ENCODE results near the gene IFNA4. TPM values are rescaled to one million over a fixed set of nuclear protein-coding genes. Genes with fewer than 3 reads are reported as not detected.

IFNA4 gene
- total RNA-seq, 2 donors from 2014 or later: not detected

DNA sequence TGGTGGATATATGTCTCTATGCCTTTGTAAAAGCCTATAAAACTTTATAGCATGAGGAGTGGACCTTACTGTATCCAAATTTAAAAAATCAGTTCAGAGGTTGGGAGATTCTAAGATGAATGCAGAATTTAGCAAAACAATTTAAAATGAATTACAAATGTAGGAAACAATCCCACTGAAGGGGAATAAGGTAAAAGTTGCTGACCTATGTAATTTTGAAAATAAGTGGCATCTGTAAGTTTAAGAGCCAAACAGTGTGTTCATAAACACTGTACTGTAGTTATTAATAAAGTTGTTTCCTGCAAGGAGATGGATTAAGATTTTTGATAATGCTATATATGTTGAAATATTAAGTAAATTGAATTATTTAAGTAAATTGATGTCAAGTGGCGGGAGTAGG is 50.4 kb downstream of the IFNA4 start:
- no peak overlapping the region for H3K27ac ChIP-seq
- ATAC-seq (no peak), DNase-seq (no peak)
- 81 to 85% methylated on average over 1 of the region's 1 CpG for WGBS, 2 donors
- H3K9me3 ChIP-seq: no peaks in the 10 kb centered on the region
- TF ChIP-seq POLR2A (IDR thresholded peaks at IDR 0.05): no peak
- TF ChIP-seq, protein P1, sequence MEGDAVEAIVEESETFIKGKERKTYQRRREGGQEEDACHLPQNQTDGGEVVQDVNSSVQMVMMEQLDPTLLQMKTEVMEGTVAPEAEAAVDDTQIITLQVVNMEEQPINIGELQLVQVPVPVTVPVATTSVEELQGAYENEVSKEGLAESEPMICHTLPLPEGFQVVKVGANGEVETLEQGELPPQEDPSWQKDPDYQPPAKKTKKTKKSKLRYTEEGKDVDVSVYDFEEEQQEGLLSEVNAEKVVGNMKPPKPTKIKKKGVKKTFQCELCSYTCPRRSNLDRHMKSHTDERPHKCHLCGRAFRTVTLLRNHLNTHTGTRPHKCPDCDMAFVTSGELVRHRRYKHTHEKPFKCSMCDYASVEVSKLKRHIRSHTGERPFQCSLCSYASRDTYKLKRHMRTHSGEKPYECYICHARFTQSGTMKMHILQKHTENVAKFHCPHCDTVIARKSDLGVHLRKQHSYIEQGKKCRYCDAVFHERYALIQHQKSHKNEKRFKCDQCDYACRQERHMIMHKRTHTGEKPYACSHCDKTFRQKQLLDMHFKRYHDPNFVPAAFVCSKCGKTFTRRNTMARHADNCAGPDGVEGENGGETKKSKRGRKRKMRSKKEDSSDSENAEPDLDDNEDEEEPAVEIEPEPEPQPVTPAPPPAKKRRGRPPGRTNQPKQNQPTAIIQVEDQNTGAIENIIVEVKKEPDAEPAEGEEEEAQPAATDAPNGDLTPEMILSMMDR (IDR thresholded peaks at IDR 0.05): no peak
- no peak overlapping the region for H3K4me3 ChIP-seq
- H3K4me1 ChIP-seq: no peaks in the 10 kb centered on the region
- no peaks in the 10 kb centered on the region for H3K36me3 ChIP-seq (replicated peaks in 1 of 2; ENCODE audit: insufficient read depth in 1 of 2, low read depth in 2 of 2)
- H3K27me3 ChIP-seq: no peaks in the 10 kb centered on the region
- intact Hi-C loops (cut with DNase I): no loop called here

Small RNA genes lying within 50 kb of the gene (small RNA-seq; reads per million reads assigned to genes)
- not detected for gene RF00019

Other genes with a start within 250 kb of the IFNA4 start
- 1 to 10 TPM in 1 of 2 donors, under 1 TPM in 1; 0.99 to 1.8 TPM for gene HACD4, start 155.9 kb downstream of the IFNA4 start, total RNA-seq
- gene IFNB1, start 109.6 kb downstream of the IFNA4 start, total RNA-seq: not detected
- not detected for gene IFNW1, start 45.8 kb downstream of the IFNA4 start, total RNA-seq
- gene IFNA21, start 20.9 kb downstream of the IFNA4 start, total RNA-seq: not detected
- gene IFNA7, start 14.6 kb upstream of the IFNA4 start, total RNA-seq: not detected
- gene IFNA10, start 19.6 kb upstream of the IFNA4 start, total RNA-seq: not detected
- not detected for gene IFNA16, start 29.7 kb upstream of the IFNA4 start, total RNA-seq
- not detected for gene IFNA17, start 40.6 kb upstream of the IFNA4 start, total RNA-seq
- not detected for gene IFNA14, start 52.4 kb upstream of the IFNA4 start, total RNA-seq
- not detected for gene IFNA5, start 117.7 kb upstream of the IFNA4 start, total RNA-seq
- 10 to 100 TPM; 10.2 to 15.3 TPM for gene KLHL9, start 147.8 kb upstream of the IFNA4 start, total RNA-seq
- gene IFNA6, start 163.3 kb upstream of the IFNA4 start, total RNA-seq: not detected
- not detected for gene IFNA13, start 180.5 kb upstream of the IFNA4 start, total RNA-seq
- gene IFNA2, start 197.8 kb upstream of the IFNA4 start, total RNA-seq: not detected
- gene IFNA8, start 221.5 kb upstream of the IFNA4 start, total RNA-seq: not detected

Data from body of pancreas (tissue), 4 donors.